HepG2 (cell line): ENCODE results near the gene PA2G4. TPM values are rescaled to one million over a fixed set of nuclear protein-coding genes. Genes with fewer than 3 reads are reported as not detected.

Source experiments
- CREB1 ChIP-seq, 2 experiments: fragments of 450-650 bp in 1 of 2; IDR thresholded peaks; 2 replicates each; pipeline ENCODE4 v1.6.1; 2016 to 2017; ENCODE audit warnings: control low read depth in 1 of 2, mild to moderate bottlenecking in 1 of 2, missing compliant biosample characterization in 1 of 2, missing genetic modification characterization in 1 of 2
- HNRNPLL ChIP-seq: fragments of 200-400 bp; formaldehyde crosslinking; IDR thresholded peaks from 2 replicates; pipeline ENCODE4 v1.6.1; 2017; ENCODE audit warnings: mild to moderate bottlenecking, low read depth, low read length; ENCODE audit not compliant: poor library complexity, severe bottlenecking
- HOXA3 ChIP-seq: sonication (generic); formaldehyde crosslinking; IDR thresholded peaks from 2 replicates; pipeline ENCODE4 v1.5.0; 2020; ENCODE audit warnings: missing genetic modification reagents
- KDM5A ChIP-seq: fragments of 200-600 bp; sonication (generic); IDR thresholded peaks from 2 replicates; pipeline ENCODE4 v1.7.0; 2018; ENCODE audit warnings: antibody characterized with exemption, mild to moderate bottlenecking, low read length, borderline replicate concordance
- PHF5A ChIP-seq: IDR thresholded peaks from one replicate; pipeline ENCODE4 v1.6.1; 2018; ENCODE audit warnings: low read depth, missing genetic modification reagents; ENCODE audit not compliant: unreplicated experiment
- RERE ChIP-seq: IDR thresholded peaks from 2 replicates; pipeline ENCODE4 v1.6.1; 2016; ENCODE audit warnings: low read depth, missing genetic modification reagents, missing compliant biosample characterization
- ZNF609 ChIP-seq: sonication (generic); formaldehyde crosslinking; IDR thresholded peaks from 2 replicates; pipeline ENCODE4 v1.4.0; 2020; ENCODE audit warnings: mild to moderate bottlenecking, missing genetic modification reagents, borderline replicate concordance
- ZNF704 ChIP-seq: sonication (generic); formaldehyde crosslinking; IDR thresholded peaks from 2 replicates; pipeline ENCODE4 v1.8.1; 2023; ENCODE audit warnings: mild to moderate bottlenecking, inconsistent platforms, moderate library complexity, missing genetic modification reagents, borderline replicate concordance
- ZSCAN30 ChIP-seq: sonication (generic); formaldehyde crosslinking; IDR thresholded peaks from 2 replicates; pipeline ENCODE4 v1.5.0; 2020; ENCODE audit warnings: mild to moderate bottlenecking, missing genetic modification reagents
- polyA plus RNA-seq, 8 experiments: library from polyadenylated mRNA; depleted of rRNA in 3 of 8; stranded (reverse) in 7 of 8; unstranded in 1 of 8; fragments of >200 nt; fragmentation: Illumina TruSeq in 4 of 8; extraction: Trizol in 4 of 8; gene quantifications; 2 replicates each; pipeline versions ENCODE4 v1.2.1 to v1.2.3, GENCODE V29; 2011 to 2016; ENCODE audit warnings: low read depth in 4 of 8, missing spikeins in 1 of 8, mixed read lengths in 1 of 8; ENCODE audit not compliant: insufficient read depth in 1 of 8
- total RNA-seq, 5 experiments: library from RNA; depleted of rRNA; stranded (reverse); fragments of >200 nt; fragmentation: Illumina TruSeq; extraction: Trizol; gene quantifications; 2 replicates each; pipeline ENCODE4 v1.2.3, GENCODE V29; 2016; ENCODE audit warnings: low read depth in 1 of 5
- TF ChIP-seq, protein P1 (sequence below): sonication (generic); formaldehyde crosslinking; IDR thresholded peaks from 2 replicates; pipeline ENCODE4 v1.5.1; 2020; ENCODE audit warnings: missing genetic modification reagents, mild to moderate bottlenecking, borderline replicate concordance
- TF ChIP-seq, protein P2 (sequence below): IDR thresholded peaks from 2 replicates; pipeline ENCODE4 v1.6.1; 2016; ENCODE audit warnings: low read depth, control low read depth

PA2G4 gene
- total and polyA plus RNA-seq, 2 of the 13 experiments (the other 11 are each of a cell fraction or from before 2014, with no cell fraction given): 147 to 240 TPM

- TF ChIP-seq, protein P1, sequence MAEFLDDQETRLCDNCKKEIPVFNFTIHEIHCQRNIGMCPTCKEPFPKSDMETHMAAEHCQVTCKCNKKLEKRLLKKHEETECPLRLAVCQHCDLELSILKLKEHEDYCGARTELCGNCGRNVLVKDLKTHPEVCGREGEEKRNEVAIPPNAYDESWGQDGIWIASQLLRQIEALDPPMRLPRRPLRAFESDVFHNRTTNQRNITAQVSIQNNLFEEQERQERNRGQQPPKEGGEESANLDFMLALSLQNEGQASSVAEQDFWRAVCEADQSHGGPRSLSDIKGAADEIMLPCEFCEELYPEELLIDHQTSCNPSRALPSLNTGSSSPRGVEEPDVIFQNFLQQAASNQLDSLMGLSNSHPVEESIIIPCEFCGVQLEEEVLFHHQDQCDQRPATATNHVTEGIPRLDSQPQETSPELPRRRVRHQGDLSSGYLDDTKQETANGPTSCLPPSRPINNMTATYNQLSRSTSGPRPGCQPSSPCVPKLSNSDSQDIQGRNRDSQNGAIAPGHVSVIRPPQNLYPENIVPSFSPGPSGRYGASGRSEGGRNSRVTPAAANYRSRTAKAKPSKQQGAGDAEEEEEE (CRISPR knock-in tag): 0 out of 2 replicates have a peak, but pooled peaks have one; percentile 38
- no peak for TF ChIP-seq ZSCAN30 (CRISPR knock-in tag)
- TF ChIP-seq KDM5A: no peak
- peak; percentile 92 for TF ChIP-seq HNRNPLL
- TF ChIP-seq HOXA3 (CRISPR knock-in tag): peak; percentile 98
- TF ChIP-seq, protein P2, sequence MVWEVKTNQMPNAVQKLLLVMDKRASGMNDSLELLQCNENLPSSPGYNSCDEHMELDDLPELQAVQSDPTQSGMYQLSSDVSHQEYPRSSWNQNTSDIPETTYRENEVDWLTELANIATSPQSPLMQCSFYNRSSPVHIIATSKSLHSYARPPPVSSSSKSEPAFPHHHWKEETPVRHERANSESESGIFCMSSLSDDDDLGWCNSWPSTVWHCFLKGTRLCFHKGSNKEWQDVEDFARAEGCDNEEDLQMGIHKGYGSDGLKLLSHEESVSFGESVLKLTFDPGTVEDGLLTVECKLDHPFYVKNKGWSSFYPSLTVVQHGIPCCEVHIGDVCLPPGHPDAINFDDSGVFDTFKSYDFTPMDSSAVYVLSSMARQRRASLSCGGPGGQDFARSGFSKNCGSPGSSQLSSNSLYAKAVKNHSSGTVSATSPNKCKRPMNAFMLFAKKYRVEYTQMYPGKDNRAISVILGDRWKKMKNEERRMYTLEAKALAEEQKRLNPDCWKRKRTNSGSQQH (CRISPR knock-in tag): peak; percentile 85
- TF ChIP-seq ZNF704 (CRISPR knock-in tag): no peak
- TF ChIP-seq PHF5A (CRISPR knock-in tag): peak; percentile 93
- TF ChIP-seq CREB1 (IDR thresholded peaks at IDR 0.05): peak; percentile 99
- peak; percentile 93 for TF ChIP-seq CREB1 (CRISPR knock-in tag; IDR thresholded peaks at IDR 0.05)
- no peak for TF ChIP-seq RERE (CRISPR knock-in tag)
- TF ChIP-seq ZNF609: no peak; the same call in 1 of the 2 replicates
Observed at GRCh38 chr12:56117778-56118687, 13.7 kb downstream of the PA2G4 start, which contains the start of gene ZC3H10 (continued).
